Measurements from ENCODE around the gene CEACAM1. TPM values are rescaled to one million over a fixed set of nuclear protein-coding genes. Genes with fewer than 3 reads are reported as not detected.
A peak's percentile ranks its signal among the peaks of the same experiment; 100 is the strongest.
"Not testable (repeated sequence)": the region's sequence is repeated elsewhere in the genome, so short reads cannot be mapped to it uniquely, and the experiment has no call there.

The CEACAM1 gene
- total RNA-seq, 1 experiment from 2014 or later, result 1.5 TPM

GRCh38 chr19:42558450-42559150, 30.3 kb upstream of the CEACAM1 start:
- H3K4me2 ChIP-seq (ENCODE audit: insufficient read depth, insufficient read length, low read length), result no peak overlapping the region
- H2AFZ ChIP-seq (ENCODE audit: low read length), result no peak overlapping the region
- no peak overlapping the region for H3K9ac ChIP-seq (ENCODE audit: extremely low read depth, insufficient read length, low read length)
- no peak overlapping the region for H2BK120ac ChIP-seq (ENCODE audit: low read depth, low read length, poor library complexity, severe bottlenecking)
- H4K5ac ChIP-seq (ENCODE audit: insufficient read length, low read depth, low read length), result no peak overlapping the region
- H2BK5ac ChIP-seq (ENCODE audit: insufficient read length, low read length), result no peak overlapping the region
- no peak overlapping the region for H3K18ac ChIP-seq (ENCODE audit: insufficient read length, low read depth, low read length)
- H3K14ac ChIP-seq (ENCODE audit: insufficient read depth, low read length), result no peak overlapping the region
- no peak overlapping the region for H3T11ph ChIP-seq (ENCODE audit: low read length)
- no peak overlapping the region for H4K91ac ChIP-seq (ENCODE audit: insufficient read length, low read depth, low read length)
- peaks cover 32 to 40% of the 10 kb centered on the region in 2 experiments for H3K4me1 Mint-ChIP-seq
- peak; percentile 38 for DNase-seq
- no peak overlapping the region for H3K56ac ChIP-seq (ENCODE audit: insufficient read length, low read depth, low read length)
- H2BK15ac ChIP-seq (ENCODE audit: low read depth, low read length), result no peak overlapping the region
- H3K23ac ChIP-seq (ENCODE audit: insufficient read length, low read depth, low read length), result no peak overlapping the region
- no peaks in the 10 kb centered on the region for H4K20me1 ChIP-seq (ENCODE audit: control insufficient read depth, insufficient read depth, insufficient read length)
- H3K27me3 ChIP-seq (ENCODE audit: insufficient read depth, low read length), result no peaks in the 10 kb centered on the region
- no peak overlapping the region for H2BK12ac ChIP-seq (ENCODE audit: insufficient read length, low read depth, low read length)
- peaks cover 3% of the 10 kb centered on the region; the same call in 1 of the 2 replicates for H3K4me1 ChIP-seq (ENCODE audit: insufficient read depth, low read length)
- no peak overlapping the region for H2AK5ac ChIP-seq (ENCODE audit: insufficient read length, low read length)
- H3K79me2 ChIP-seq (ENCODE audit: insufficient read depth, low read length), result no peaks in the 10 kb centered on the region
- no peaks in the 10 kb centered on the region for H3K23me2 ChIP-seq (ENCODE audit: insufficient read length, low read depth, low read length, poor library complexity, severe bottlenecking)
- no peaks in the 10 kb centered on the region for H3K9me3 ChIP-seq (ENCODE audit: control insufficient read depth, low read depth, low read length)
- peaks cover 4 to 10% of the 10 kb centered on the region in 2 experiments; a peak in 3 of 5 replicates for H3K9me3 Mint-ChIP-seq
- H3K27me3 Mint-ChIP-seq (ENCODE audit: low read depth), result peaks cover 18% of the 10 kb centered on the region
- H3K4me3 Mint-ChIP-seq, result peak overlapping the region in 1 of 2 experiments; percentile 43; a peak in 2 of 5 replicates
- no peak overlapping the region for H2BK20ac ChIP-seq (ENCODE audit: low read depth, low read length, poor library complexity, severe bottlenecking)
- no peak overlapping the region for H3K27ac ChIP-seq (ENCODE audit: insufficient read length, low read depth, low read length)
- H3K27ac Mint-ChIP-seq, result peak overlapping the region in 1 of 3 experiments; percentile 61; a peak in 1 of 7 replicates
- no peaks in the 10 kb centered on the region for H3K79me1 ChIP-seq (ENCODE audit: insufficient read depth, low read depth, low read length, poor library complexity, severe bottlenecking)
- no CpG with 5 or more reads among the region's 7 CpGs for WGBS (ENCODE audit: extremely low coverage, insufficient read length, low lambda C conversion rate)
- peaks cover 0 to 6% (median 3%) of the 10 kb centered on the region in 3 experiments; a peak in 3 of 7 replicates for H3K36me3 Mint-ChIP-seq (ENCODE audit: insufficient read depth in 1 of 3, low read depth in 3 of 3)
- no peak for TF ChIP-seq CTCF (conservative IDR thresholded peaks at IDR 0.05)
- no peak overlapping the region for H4K8ac ChIP-seq (replicated peaks; ENCODE audit: insufficient read length, low read depth, low read length)
- no peak overlapping the region for H3K4ac ChIP-seq (ENCODE audit: low read depth, low read length)

- not testable (repeated sequence) for H3K4ac ChIP-seq (ENCODE audit: low read depth, low read length); H3K79me2 ChIP-seq (ENCODE audit: insufficient read depth, low read length); H3K9ac ChIP-seq (ENCODE audit: extremely low read depth, insufficient read length, low read length); H3K27me3 ChIP-seq (ENCODE audit: insufficient read depth, low read length); H3T11ph ChIP-seq (ENCODE audit: low read length); H4K91ac ChIP-seq (ENCODE audit: insufficient read length, low read depth, low read length); H3K4me2 ChIP-seq (ENCODE audit: insufficient read depth, insufficient read length, low read length); H4K8ac ChIP-seq (replicated peaks; ENCODE audit: insufficient read length, low read depth, low read length); H2AK5ac ChIP-seq (ENCODE audit: insufficient read length, low read length); H3K9me3 ChIP-seq (ENCODE audit: control insufficient read depth, low read depth, low read length); H3K9me3 Mint-ChIP-seq; H3K56ac ChIP-seq (ENCODE audit: insufficient read length, low read depth, low read length); H3K79me1 ChIP-seq (ENCODE audit: insufficient read depth, low read depth, low read length, poor library complexity, severe bottlenecking); H3K4me1 ChIP-seq (ENCODE audit: insufficient read depth, low read length); H3K14ac ChIP-seq (ENCODE audit: insufficient read depth, low read length); H3K27ac ChIP-seq (ENCODE audit: insufficient read length, low read depth, low read length); H3K23ac ChIP-seq (ENCODE audit: insufficient read length, low read depth, low read length); H3K23me2 ChIP-seq (ENCODE audit: insufficient read length, low read depth, low read length, poor library complexity, severe bottlenecking); H2BK15ac ChIP-seq (ENCODE audit: low read depth, low read length); H4K5ac ChIP-seq (ENCODE audit: insufficient read length, low read depth, low read length); H2AFZ ChIP-seq (ENCODE audit: low read length); H3K36me3 Mint-ChIP-seq (ENCODE audit: insufficient read depth in 1 of 3, low read depth in 3 of 3); H4K20me1 ChIP-seq (ENCODE audit: control insufficient read depth, insufficient read depth, insufficient read length); H2BK120ac ChIP-seq (ENCODE audit: low read depth, low read length, poor library complexity, severe bottlenecking); DNase-seq; H2BK5ac ChIP-seq (ENCODE audit: insufficient read length, low read length); H3K18ac ChIP-seq (ENCODE audit: insufficient read length, low read depth, low read length); H2BK20ac ChIP-seq (ENCODE audit: low read depth, low read length, poor library complexity, severe bottlenecking); H2BK12ac ChIP-seq (ENCODE audit: insufficient read length, low read depth, low read length)
- Mint-ChIP-seq H3K4me3 (0 out of 5 replicates have a peak overlapping the region, but pooled peaks of 1 of the 2 experiments have one; percentile 12), H3K27me3 (ENCODE audit: low read depth) (peaks cover 18% of the 10 kb centered on the region), H3K27ac (peak overlapping the region in 1 of 3 experiments; percentile 5; a peak in 2 of 7 replicates), H3K4me1 (peaks cover 39 to 45% of the 10 kb centered on the region in 2 experiments)
- WGBS (ENCODE audit: extremely low coverage, insufficient read length, low lambda C conversion rate), result no CpG with 5 or more reads among the region's 10 CpGs
These were observed 29.1 kb upstream of the CEACAM1 start for GRCh38 chr19:42557386-42557871.
